Activated naive CD4-positive, alpha-beta T cell treated with anti-CD3 and anti-CD28 coated beads, Interleukin-2, amount 50 U/mL, for 24 hours (primary cell): ENCODE data around the gene RUNX1.
A peak's percentile ranks its signal among the peaks of the same experiment; 100 is the strongest.
"Not testable (repeated sequence)": the region's sequence is repeated elsewhere in the genome, so short reads cannot be mapped to it uniquely, and the experiment has no call there.

Experiments used
- H3K27ac Mint-ChIP-seq: one replicate; pipeline ENCODE4 v1.8.0; 2021; ENCODE audit warnings: mild to moderate bottlenecking, mixed read lengths
- H3K27me3 Mint-ChIP-seq: one replicate; pipeline ENCODE4 v1.8.0; 2021; ENCODE audit warnings: mixed read lengths
- H3K36me3 Mint-ChIP-seq: one replicate; pipeline ENCODE4 v1.8.0; 2021; ENCODE audit warnings: mixed read lengths
- H3K4me1 Mint-ChIP-seq: one replicate; pipeline ENCODE4 v1.8.0; 2021; ENCODE audit warnings: mixed read lengths
- H3K4me3 Mint-ChIP-seq: one replicate; pipeline ENCODE4 v1.8.0; 2021; ENCODE audit warnings: mild to moderate bottlenecking, mixed read lengths
- H3K9me3 Mint-ChIP-seq: one replicate; pipeline ENCODE4 v1.8.0; 2021; ENCODE audit warnings: mixed read lengths

RUNX1 gene

DNA sequence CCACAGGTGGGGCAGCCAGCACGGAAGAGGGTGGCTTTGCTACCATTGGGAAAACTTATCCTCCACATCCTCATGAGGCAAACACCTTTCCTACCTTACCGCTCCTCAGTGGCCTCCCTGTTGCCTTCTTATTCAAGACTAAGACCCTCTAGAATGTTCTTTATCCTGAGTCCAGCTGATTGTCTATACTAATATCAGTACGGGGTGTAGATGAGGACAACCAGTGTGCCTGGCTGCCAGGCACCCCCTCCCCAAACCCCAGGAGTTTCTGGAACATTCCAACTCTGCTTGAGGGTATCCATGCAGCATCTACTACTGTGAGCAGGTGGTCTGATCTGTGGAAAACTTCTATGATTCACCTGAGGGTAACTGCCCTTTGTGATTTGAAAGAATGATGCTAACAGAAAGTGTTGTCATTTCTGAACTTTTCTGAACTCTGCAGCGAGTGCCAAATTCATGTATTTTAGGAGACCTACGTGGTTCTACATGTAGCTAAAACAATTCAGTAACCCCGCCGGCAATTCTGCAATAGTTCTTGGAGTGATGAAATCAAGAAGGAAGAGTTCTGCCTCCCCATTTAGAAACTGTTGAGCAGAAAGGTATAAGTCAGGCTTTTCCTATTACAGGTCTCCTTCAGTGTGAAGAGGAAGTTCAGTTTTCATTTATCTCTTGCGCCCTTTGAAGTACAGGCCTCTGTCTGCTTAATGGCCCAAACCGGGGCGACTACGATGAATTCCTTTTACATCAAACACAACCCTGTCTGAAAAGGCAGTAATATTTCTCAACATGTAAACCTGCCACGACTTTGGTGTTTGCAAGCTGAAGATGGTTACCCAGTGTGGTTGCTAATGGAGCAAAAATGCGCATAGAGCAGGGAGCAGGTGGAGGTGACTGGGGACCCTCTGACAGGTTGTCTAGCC is 80.4 kb downstream of the RUNX1 start:
- Mint-ChIP-seq H3K27me3 (no peaks in the 10 kb centered on the region), H3K9me3 (no peaks in the 10 kb centered on the region), H3K36me3 (peaks cover 23% of the 10 kb centered on the region), H3K27ac (peak overlapping the region; percentile 91), H3K4me1 (peaks cover 92% of the 10 kb centered on the region), H3K4me3 (peak overlapping the region; percentile 84)

- Mint-ChIP-seq H3K27me3 (no peaks in the 10 kb centered on the region), H3K9me3 (no peaks in the 10 kb centered on the region), H3K4me3 (peak overlapping the region; percentile 70), H3K4me1 (peaks cover 92% of the 10 kb centered on the region), H3K27ac (peak overlapping the region; percentile 94), H3K36me3 (peaks cover 26% of the 10 kb centered on the region)
These were observed 81.4 kb downstream of the RUNX1 start for GRCh38 chr21:34967509-34968289.

DNA sequence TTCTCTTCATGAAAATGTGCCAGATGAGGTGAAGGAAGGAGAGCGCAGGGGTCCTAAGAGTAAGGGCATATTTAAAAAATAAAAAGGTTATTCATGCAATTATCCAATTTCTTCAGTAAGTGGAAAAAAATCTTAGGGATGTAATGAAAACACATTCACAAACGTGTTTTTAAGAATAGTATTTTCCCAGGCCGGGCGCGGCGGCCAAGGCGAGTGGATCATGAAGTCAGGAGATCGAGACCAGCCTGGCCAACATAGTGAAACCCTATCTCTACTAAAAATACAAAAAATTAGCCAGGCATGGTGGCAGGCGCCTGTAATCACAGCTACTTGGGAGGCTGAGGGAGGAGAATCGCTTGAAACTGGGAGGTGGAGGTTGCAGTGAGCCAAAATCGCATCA is 82.2 kb downstream of the RUNX1 start:
- not testable (repeated sequence) for H3K4me3 Mint-ChIP-seq, H3K9me3 Mint-ChIP-seq, H3K27me3 Mint-ChIP-seq
- H3K36me3 Mint-ChIP-seq: peaks cover 30% of the 10 kb centered on the region
- H3K27ac Mint-ChIP-seq: peak overlapping the region; percentile 81
- H3K4me1 Mint-ChIP-seq: peaks cover 92% of the 10 kb centered on the region

- Mint-ChIP-seq H3K36me3 (peaks cover 30% of the 10 kb centered on the region), H3K27ac (peak overlapping the region; percentile 73), H3K27me3 (no peaks in the 10 kb centered on the region), H3K4me1 (peaks cover 91% of the 10 kb centered on the region), H3K4me3 (peak overlapping the region; percentile 12), H3K9me3 (no peaks in the 10 kb centered on the region)
These were observed 83.6 kb downstream of the RUNX1 start for GRCh38 chr21:34965200-34966174.

DNA sequence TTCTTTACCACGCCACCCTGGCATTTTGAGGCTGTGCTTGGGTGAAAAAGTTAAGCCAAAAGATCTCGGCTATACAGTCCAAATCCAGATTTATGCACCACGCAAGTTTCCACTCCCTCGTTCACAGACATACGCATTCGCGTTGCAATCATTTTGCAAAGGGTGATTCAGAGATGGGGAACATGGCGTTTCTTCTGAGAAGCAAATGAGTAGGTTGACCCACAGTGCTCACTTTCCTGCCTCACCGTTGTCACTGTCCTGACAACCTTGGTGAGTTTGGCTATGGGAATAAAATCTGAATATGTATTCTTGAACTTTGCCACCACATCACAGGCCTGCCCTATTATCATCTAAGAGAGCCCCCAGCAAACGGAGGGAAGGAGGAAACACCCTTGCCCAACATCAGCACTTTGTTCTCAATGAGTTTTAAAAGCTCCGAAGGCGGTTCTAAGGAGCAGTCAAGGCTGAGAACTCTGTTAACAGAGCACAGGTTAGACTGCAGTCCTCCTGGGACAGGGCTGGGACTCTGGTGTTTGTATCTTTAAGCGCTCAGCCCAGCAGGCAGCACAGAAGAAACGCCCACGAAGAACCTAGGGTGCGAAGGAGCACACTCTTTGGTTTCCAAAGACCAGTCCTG is 86.4 kb downstream of the RUNX1 start:
- Mint-ChIP-seq H3K4me1 (peaks cover 84% of the 10 kb centered on the region), H3K27ac (peak overlapping the region; percentile 96), H3K27me3 (no peaks in the 10 kb centered on the region), H3K9me3 (no peaks in the 10 kb centered on the region), H3K36me3 (peaks cover 25% of the 10 kb centered on the region), H3K4me3 (peak overlapping the region; percentile 82)

DNA sequence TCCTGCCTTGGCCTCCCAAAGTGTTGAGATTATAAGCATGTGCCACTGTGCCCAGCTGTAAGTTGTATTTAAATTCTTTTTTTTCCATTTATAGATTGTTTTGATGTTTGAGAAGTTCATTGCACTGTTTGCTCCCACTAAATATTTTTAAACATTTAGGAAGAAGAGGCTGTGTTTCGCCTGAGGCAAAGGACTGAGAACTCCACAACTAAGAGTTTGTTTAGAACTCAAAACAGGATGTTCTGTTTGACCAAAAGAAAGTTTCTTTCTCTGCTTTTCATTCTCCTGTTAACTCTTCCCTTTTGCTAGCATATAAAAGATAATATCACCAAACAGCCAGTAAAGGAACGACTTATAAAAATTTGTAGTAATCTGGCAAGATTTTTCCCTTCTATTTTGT is 87.0 kb downstream of the RUNX1 start:
- Mint-ChIP-seq H3K27ac (peak overlapping the region; percentile 96), H3K4me3 (peak overlapping the region; percentile 82), H3K36me3 (peaks cover 21% of the 10 kb centered on the region), H3K4me1 (peaks cover 80% of the 10 kb centered on the region), H3K27me3 (no peaks in the 10 kb centered on the region), H3K9me3 (no peaks in the 10 kb centered on the region)

GRCh38 chr21:34960687-34961086 is 88.4 kb downstream of the RUNX1 start:
- Mint-ChIP-seq H3K9me3 (no peaks in the 10 kb centered on the region), H3K4me3 (peak overlapping the region; percentile 31), H3K4me1 (peaks cover 82% of the 10 kb centered on the region), H3K36me3 (peaks cover 28% of the 10 kb centered on the region), H3K27ac (peak overlapping the region; percentile 36), H3K27me3 (no peaks in the 10 kb centered on the region)

DNA sequence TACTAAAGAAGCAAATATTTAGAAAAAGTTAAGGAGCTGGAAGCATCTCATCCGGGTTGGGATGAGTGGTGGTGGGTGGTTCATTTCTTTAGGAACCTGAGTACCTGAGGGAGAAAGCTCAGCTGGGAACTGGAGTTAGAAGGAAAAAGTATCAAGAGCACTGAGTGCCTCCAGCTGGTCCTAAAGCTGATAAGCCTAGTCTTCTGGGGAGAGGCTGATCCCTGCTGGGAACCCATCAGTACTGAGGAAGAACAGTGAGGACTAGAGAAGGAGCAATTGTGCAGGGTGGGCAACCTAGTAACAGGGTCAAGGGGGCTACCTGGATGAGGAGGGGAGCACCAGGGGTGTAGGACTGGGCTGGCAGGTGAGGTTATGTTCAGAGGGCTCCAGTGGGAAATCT is 89.5 kb downstream of the RUNX1 start:
- Mint-ChIP-seq H3K4me3 (no peak overlapping the region), H3K27me3 (no peaks in the 10 kb centered on the region), H3K27ac (peak overlapping the region; percentile 19), H3K36me3 (peaks cover 29% of the 10 kb centered on the region), H3K4me1 (peaks cover 80% of the 10 kb centered on the region), H3K9me3 (no peaks in the 10 kb centered on the region)

GRCh38 chr21:34958040-34958439 is 91.1 kb downstream of the RUNX1 start:
- Mint-ChIP-seq H3K9me3 (no peaks in the 10 kb centered on the region), H3K4me1 (peaks cover 82% of the 10 kb centered on the region), H3K36me3 (peaks cover 28% of the 10 kb centered on the region), H3K27ac (peak overlapping the region; percentile 77), H3K27me3 (no peaks in the 10 kb centered on the region), H3K4me3 (no peak overlapping the region)

DNA sequence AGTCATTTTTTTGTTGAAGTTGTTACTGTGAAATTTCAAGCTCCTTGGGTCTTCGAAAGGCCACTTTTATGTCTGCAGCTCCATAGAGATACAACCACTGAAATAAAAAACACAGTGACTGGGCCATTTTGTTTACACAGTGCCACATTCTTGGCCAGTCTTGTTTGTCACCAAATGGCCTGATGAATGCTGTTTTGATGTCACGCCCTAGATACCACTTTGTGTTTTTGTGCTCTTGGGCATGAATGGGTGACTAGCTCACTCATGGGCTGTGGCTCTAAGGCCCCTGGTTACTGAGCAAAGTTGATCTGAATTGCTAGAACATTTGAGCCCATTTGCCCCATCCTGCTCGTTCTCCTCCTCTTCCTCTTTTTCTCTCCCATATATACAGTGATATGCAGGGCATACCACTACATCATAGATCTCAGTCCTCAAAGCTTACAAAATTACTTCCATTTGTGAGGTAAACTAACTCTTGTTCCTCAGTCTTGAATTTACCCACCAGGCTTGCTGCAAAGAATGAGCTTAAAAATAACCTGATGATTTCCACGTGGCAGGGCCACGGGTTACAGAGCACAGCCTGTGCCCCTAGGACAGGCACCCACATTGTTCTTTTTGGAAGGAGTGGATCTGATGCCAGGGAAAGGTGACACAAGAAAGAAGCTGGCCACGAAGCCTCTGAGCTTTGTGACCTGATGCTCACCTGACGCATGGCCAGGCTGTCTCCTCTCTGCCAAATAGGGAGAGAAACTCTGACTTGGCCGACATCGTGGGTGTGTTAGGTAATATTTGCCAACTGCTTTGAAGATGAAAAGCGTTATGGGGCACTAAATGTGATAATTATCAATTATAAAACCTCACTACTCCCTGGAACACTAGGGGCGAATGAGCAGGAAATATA is 92.4 kb downstream of the RUNX1 start:
- peak overlapping the region; percentile 82 for H3K27ac Mint-ChIP-seq
- H3K27me3 Mint-ChIP-seq: no peaks in the 10 kb centered on the region
- peaks cover 29% of the 10 kb centered on the region for H3K36me3 Mint-ChIP-seq
- H3K4me1 Mint-ChIP-seq: peaks cover 80% of the 10 kb centered on the region
- H3K4me3 Mint-ChIP-seq: no peak overlapping the region
- H3K9me3 Mint-ChIP-seq: no peaks in the 10 kb centered on the region

- no peaks in the 10 kb centered on the region for H3K9me3 Mint-ChIP-seq
- peak overlapping the region; percentile 63 for H3K27ac Mint-ChIP-seq
- no peak overlapping the region for H3K4me3 Mint-ChIP-seq
- peaks cover 25% of the 10 kb centered on the region for H3K36me3 Mint-ChIP-seq
- no peaks in the 10 kb centered on the region for H3K27me3 Mint-ChIP-seq
- H3K4me1 Mint-ChIP-seq: peaks cover 73% of the 10 kb centered on the region
These were observed 95.2 kb downstream of the RUNX1 start for GRCh38 chr21:34953950-34954349.

- H3K9me3 Mint-ChIP-seq: no peaks in the 10 kb centered on the region
- peaks cover 77% of the 10 kb centered on the region for H3K4me1 Mint-ChIP-seq
- peaks cover 23% of the 10 kb centered on the region for H3K36me3 Mint-ChIP-seq
- H3K4me3 Mint-ChIP-seq: no peak overlapping the region
- H3K27ac Mint-ChIP-seq: peak overlapping the region; percentile 46
- H3K27me3 Mint-ChIP-seq: no peaks in the 10 kb centered on the region
These were observed 96.4 kb downstream of the RUNX1 start for GRCh38 chr21:34952701-34953100.

DNA sequence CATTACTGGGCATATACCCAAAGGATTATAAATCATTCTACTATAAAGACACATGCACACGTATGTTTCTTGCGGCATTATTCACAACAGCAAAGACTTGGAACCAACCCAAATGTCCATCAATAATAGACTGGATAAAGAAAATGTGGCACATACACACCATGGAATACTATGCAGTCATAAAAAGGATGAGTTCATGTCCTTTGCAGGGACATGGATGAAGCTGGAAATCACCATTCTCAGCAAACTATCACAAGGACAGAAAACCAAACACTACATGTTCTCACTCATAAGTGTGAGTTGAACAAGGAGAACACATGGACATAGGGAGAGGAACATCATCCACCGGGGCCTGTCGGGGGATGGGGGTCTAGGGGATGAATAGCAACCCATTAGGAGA is 97.2 kb downstream of the RUNX1 start:
- H3K36me3 Mint-ChIP-seq: peaks cover 21% of the 10 kb centered on the region
- H3K4me3 Mint-ChIP-seq, H3K9me3 Mint-ChIP-seq, H3K27me3 Mint-ChIP-seq: not testable (repeated sequence)
- peak overlapping the region; percentile 49 for H3K27ac Mint-ChIP-seq
- peaks cover 81% of the 10 kb centered on the region for H3K4me1 Mint-ChIP-seq

DNA sequence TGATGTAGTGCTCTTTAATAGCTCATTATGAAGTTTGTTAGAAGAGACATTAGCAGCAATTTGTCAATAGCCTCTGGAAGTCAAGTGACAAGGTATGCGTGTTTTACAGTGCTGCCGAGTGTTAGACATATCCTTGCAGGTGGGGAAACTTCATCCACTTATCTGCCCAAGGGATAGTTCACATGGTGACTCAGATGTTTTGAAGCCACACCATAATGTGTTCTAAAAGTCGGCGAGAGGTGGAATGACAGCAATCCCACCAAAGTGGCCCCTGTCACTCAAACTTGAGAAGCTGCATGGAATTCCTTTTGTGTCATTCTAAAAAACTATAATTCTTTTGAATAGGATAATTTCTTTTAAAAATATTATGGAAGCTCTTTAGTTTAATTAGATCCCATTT is 98.1 kb downstream of the RUNX1 start:
- Mint-ChIP-seq H3K27ac (no peak overlapping the region), H3K27me3 (no peaks in the 10 kb centered on the region), H3K9me3 (no peaks in the 10 kb centered on the region), H3K4me1 (peaks cover 83% of the 10 kb centered on the region), H3K36me3 (peaks cover 20% of the 10 kb centered on the region), H3K4me3 (no peak overlapping the region)
